Spleen (tissue), 11 donors: ENCODE measurements around the gene HCFC1. TPM values are rescaled to one million over a fixed set of nuclear protein-coding genes. Genes with fewer than 3 reads are reported as not detected.
"Not testable (repeated sequence)": the region's sequence is repeated elsewhere in the genome, so short reads cannot be mapped to it uniquely, and the experiment has no call there.

Source experiments
- DNase-seq: peaks from one replicate; pipeline ENCODE4 v3.0.0-alpha.2; 2020
- H3K27ac ChIP-seq, 8 donors: fragments of 200-600 bp; sonication (generic) in 7 of 8; 1 replicate in 4 of 8; 2 replicates in 4 of 8; pipeline versions ENCODE4 v1.5.0 to v1.8.0; 2016 to 2021; ENCODE audit warnings: inconsistent platforms in 4 of 8, mild to moderate bottlenecking in 4 of 8, moderate library complexity in 1 of 8
- H3K27me3 ChIP-seq, 7 donors: fragments of 200-600 bp; sonication (generic) in 6 of 7; replicated peaks in 1 of 7; 1 replicate in 4 of 7; 2 replicates in 3 of 7; pipeline versions ENCODE4 v1.5.0 to v1.8.0; 2016 to 2021; ENCODE audit warnings: inconsistent platforms in 3 of 7, mild to moderate bottlenecking in 1 of 7
- H3K36me3 ChIP-seq, 6 donors: fragments of 200-600 bp; sonication (generic) in 5 of 6; 1 replicate in 4 of 6; 2 replicates in 2 of 6; pipeline versions ENCODE4 v1.5.0 to v1.8.0; 2016 to 2021; ENCODE audit warnings: inconsistent platforms in 2 of 6
- H3K4me1 ChIP-seq, 6 donors: fragments of 200-600 bp; sonication (generic) in 5 of 6; 1 replicate in 3 of 6; 2 replicates in 3 of 6; pipeline versions ENCODE4 v1.5.0 to v1.8.0; 2016 to 2021; ENCODE audit warnings: inconsistent platforms in 3 of 6
- H3K4me3 ChIP-seq, 8 donors: fragments of 200-600 bp; sonication (generic) in 7 of 8; 1 replicate in 4 of 8; 2 replicates in 4 of 8; pipeline versions ENCODE4 v1.5.0 to v1.8.0; 2016 to 2021; ENCODE audit warnings: inconsistent platforms in 4 of 8, mild to moderate bottlenecking in 4 of 8, moderate library complexity in 2 of 8
- H3K9me3 ChIP-seq, 8 donors: fragments of 200-600 bp; sonication (generic) in 7 of 8; 1 replicate in 4 of 8; 2 replicates in 4 of 8; pipeline versions ENCODE4 v1.5.0 to v1.8.0; 2016 to 2021; ENCODE audit warnings: inconsistent platforms in 4 of 8
- POLR2A ChIP-seq, 3 donors: fragments of 450-650 bp; IDR thresholded peaks; one replicate each; pipeline ENCODE4 v1.5.1; 2017; ENCODE audit warnings: antibody characterized with exemption in 3 of 3, mild to moderate bottlenecking in 1 of 3
- POLR2AphosphoS5 ChIP-seq, 3 donors: sonication (generic); formaldehyde crosslinking; IDR thresholded peaks; one replicate each; pipeline ENCODE4 v1.5.1; 2017; ENCODE audit warnings: antibody characterized with exemption in 3 of 3
- WGBS, 5 donors: extraction: QIAGEN DNeasy Blood & Tissue Kit in 3 of 5; methylation state at CpG; one replicate each; pipeline versions ENCODE4 v1.1.5 to v1.1.7; 2013 to 2018; 5-methylcytosine and 5-hydroxymethylcytosine counted together
- intact Hi-C: fragments of 100-400 bp; cut with DNase I; formaldehyde crosslinking; loops from one replicate; pipeline ENCODE4 v1.15.0; 2023; ENCODE audit warnings: low total_unique reads
- polyA plus RNA-seq, 3 donors: library from polyadenylated mRNA; stranded (reverse); fragments of 200-250 nt; gene quantifications; one replicate each; pipeline ENCODE4 v1.2.1, GENCODE V29; 2013
- total RNA-seq, 7 donors: library from RNA; depleted of rRNA in 3 of 7; stranded (reverse); fragments of >200 nt in 3 of 7; fragmentation: NEBNext Ultra II Directional in 4 of 7; extraction: Animal tissue kit (Norgen Biotek cat#: 25700) in 4 of 7; gene quantifications; one replicate each; pipeline versions ENCODE4 v1.1.0 to v1.2.1, GENCODE V29; 2016 to 2021
- TF ChIP-seq, protein P1 (sequence below), 11 experiments: fragments of 200-600 bp in 7 of 11; fragments of 450-650 bp in 4 of 11; sonication (generic) in 4 of 11; IDR thresholded peaks in 8 of 11; conservative IDR thresholded peaks in 3 of 11; 1 replicate in 7 of 11; 2 replicates in 4 of 11; pipeline versions ENCODE4 v1.4.0 to v1.8.0; 2016 to 2021; ENCODE audit warnings: antibody characterized with exemption in 11 of 11, inconsistent platforms in 4 of 11, mild to moderate bottlenecking in 1 of 11
- donor health status: healthy with polysubstance abuse.
- donor health status: DM: no; HTN: no; CAD: no; lungs with moderate emphysema.
- donor health status: DM: no; HTN: no; CAD: no.
- donor health status: Bipolar disorder and iron deficiency.
- donor health status: healthy.
- donor health status: DM: no; HTN: no; CAD: no.
- donor health status: DM: yes; HTN: yes; CAD: no.

The HCFC1 gene
- total and polyA plus RNA-seq, 10 donors: 9.5 to 86.5 (median 60.8) TPM

GRCh38 chrX:153981231-153981630 lies 9.6 kb upstream of the HCFC1 start:
- Histone ChIP-seq H3K4me3 (peak overlapping the region in 1 of 8 donors; percentile 54), H3K9me3 (no peaks in the 10 kb centered on the region), H3K4me1 (peaks cover 23 to 61% (median 51%) of the 10 kb centered on the region in 6 donors), H3K27ac (peak overlapping the region in 7 of 8 donors; percentile 72 to 90 (median 79)), H3K36me3 (peaks cover 0 to 4% (median 0%) of the 10 kb centered on the region in 6 donors), H3K27me3 (peaks cover 0 to 21% (median 0%) of the 10 kb centered on the region in 7 donors)
- intact Hi-C loops: no loop called here
- 62 to 76% (median 72%) methylated on average over 3 to 7 of the region's 7 CpGs for WGBS, 5 donors
- TF ChIP-seq POLR2AphosphoS5 (IDR thresholded peaks at IDR 0.05) (no peak), POLR2A (IDR thresholded peaks at IDR 0.05) (no peak)
- TF ChIP-seq, protein P1, sequence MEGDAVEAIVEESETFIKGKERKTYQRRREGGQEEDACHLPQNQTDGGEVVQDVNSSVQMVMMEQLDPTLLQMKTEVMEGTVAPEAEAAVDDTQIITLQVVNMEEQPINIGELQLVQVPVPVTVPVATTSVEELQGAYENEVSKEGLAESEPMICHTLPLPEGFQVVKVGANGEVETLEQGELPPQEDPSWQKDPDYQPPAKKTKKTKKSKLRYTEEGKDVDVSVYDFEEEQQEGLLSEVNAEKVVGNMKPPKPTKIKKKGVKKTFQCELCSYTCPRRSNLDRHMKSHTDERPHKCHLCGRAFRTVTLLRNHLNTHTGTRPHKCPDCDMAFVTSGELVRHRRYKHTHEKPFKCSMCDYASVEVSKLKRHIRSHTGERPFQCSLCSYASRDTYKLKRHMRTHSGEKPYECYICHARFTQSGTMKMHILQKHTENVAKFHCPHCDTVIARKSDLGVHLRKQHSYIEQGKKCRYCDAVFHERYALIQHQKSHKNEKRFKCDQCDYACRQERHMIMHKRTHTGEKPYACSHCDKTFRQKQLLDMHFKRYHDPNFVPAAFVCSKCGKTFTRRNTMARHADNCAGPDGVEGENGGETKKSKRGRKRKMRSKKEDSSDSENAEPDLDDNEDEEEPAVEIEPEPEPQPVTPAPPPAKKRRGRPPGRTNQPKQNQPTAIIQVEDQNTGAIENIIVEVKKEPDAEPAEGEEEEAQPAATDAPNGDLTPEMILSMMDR (IDR thresholded peaks at IDR 0.05 in 8 of 11, conservative IDR thresholded peaks at IDR 0.05 in 3 of 11): no peak
- DNase-seq: peak; percentile 73

DNA sequence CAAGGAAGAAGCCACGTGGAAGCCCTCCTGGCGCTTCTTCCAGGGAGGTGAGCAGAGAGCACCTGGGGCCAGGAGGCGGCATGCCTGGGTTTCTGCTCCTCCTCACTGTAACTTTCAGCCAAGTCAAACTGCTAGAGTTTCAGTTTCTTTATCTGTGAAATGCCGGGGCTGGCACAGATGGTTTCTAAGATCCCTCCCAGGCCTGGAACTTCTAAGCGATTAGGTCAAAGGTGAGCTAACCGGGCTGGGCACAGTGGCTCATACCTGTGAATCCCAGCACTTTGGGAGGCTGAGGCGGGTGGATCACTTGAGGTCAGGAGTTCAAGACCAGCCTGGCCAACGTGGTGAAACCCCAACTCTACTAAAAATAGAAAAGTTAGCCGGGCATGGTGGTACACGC lies 8.8 kb upstream of the HCFC1 start:
- Histone ChIP-seq H3K4me3 (peak overlapping the region in 1 of 8 donors; percentile 36), H3K27me3 (peaks cover 0 to 21% (median 0%) of the 10 kb centered on the region in 7 donors), H3K27ac (peak overlapping the region; percentile 42 to 90 (median 76)), H3K4me1 (peaks cover 22 to 53% (median 46%) of the 10 kb centered on the region in 6 donors)
- TF ChIP-seq POLR2AphosphoS5 (IDR thresholded peaks at IDR 0.05): peak in 1 of 3 donors; percentile 24
- H3K9me3 ChIP-seq, intact Hi-C loops, DNase-seq, H3K36me3 ChIP-seq: not testable (repeated sequence)
- WGBS, 5 donors: 36 to 62% (median 44%) methylated on average over 6 to 10 of the region's 10 CpGs

- WGBS, 5 donors: 29 to 68% (median 61%) methylated on average over 2 to 3 of the region's 3 CpGs
These were observed 3.2 kb upstream of the HCFC1 start for GRCh38 chrX:153974726-153975286.

GRCh38 chrX:153974003-153974725 lies 2.5 kb upstream of the HCFC1 start:
- Histone ChIP-seq H3K36me3 (no peaks in the 10 kb centered on the region), H3K27me3 (no peaks in the 10 kb centered on the region), H3K4me1 (peaks cover 11 to 33% (median 29%) of the 10 kb centered on the region in 6 donors), H3K4me3 (peak overlapping the region in 4 of 8 donors; percentile 74 to 97 (median 91)), H3K9me3 (no peaks in the 10 kb centered on the region), H3K27ac (peak overlapping the region; percentile 98 to 100 (median 99))
- 53 to 70% (median 65%) methylated on average over 4 to 14 of the region's 14 CpGs for WGBS, 5 donors
- intact Hi-C loops: no loop called here
- DNase-seq: peak; percentile 85
- TF ChIP-seq, protein P1 (IDR thresholded peaks at IDR 0.05 in 8 of 11, conservative IDR thresholded peaks at IDR 0.05 in 3 of 11): no peak
- no peak for TF ChIP-seq POLR2A (IDR thresholded peaks at IDR 0.05)
- peak in 2 of 3 donors; percentile 19 to 56 for TF ChIP-seq POLR2AphosphoS5 (IDR thresholded peaks at IDR 0.05)

More at GRCh38 chrX:153974726-153975286, 3.2 kb upstream of the HCFC1 start:
- H3K36me3 ChIP-seq: no peaks in the 10 kb centered on the region
- TF ChIP-seq, protein P1 (IDR thresholded peaks at IDR 0.05 in 8 of 11, conservative IDR thresholded peaks at IDR 0.05 in 3 of 11): no peak
- TF ChIP-seq POLR2A (IDR thresholded peaks at IDR 0.05): no peak
- no peak for TF ChIP-seq POLR2AphosphoS5 (IDR thresholded peaks at IDR 0.05)
- no peaks in the 10 kb centered on the region for H3K27me3 ChIP-seq
- H3K4me3 ChIP-seq: peak overlapping the region in 1 of 8 donors; percentile 95
- peak overlapping the region in 7 of 8 donors; percentile 98 to 100 (median 99) for H3K27ac ChIP-seq
- peak; percentile 76 for DNase-seq
- intact Hi-C loops: no loop called here
- H3K4me1 ChIP-seq: peaks cover 11 to 27% (median 22%) of the 10 kb centered on the region in 6 donors
- no peaks in the 10 kb centered on the region for H3K9me3 ChIP-seq
